OCI-LY7 (cell line): Measurements from ENCODE around the gene RABEPK.

Experiments
- CTCF ChIP-seq: fragments of 200-600 bp; sonication (generic); conservative IDR thresholded peaks from 2 replicates; pipeline ENCODE4 v1.5.1; 2014; ENCODE audit warnings: mild to moderate bottlenecking, antibody characterized with exemption, low read length, moderate library complexity, mixed read lengths
- EZH2phosphoT487 ChIP-seq: fragments of 200-600 bp; sonication (generic); IDR thresholded peaks from 2 replicates; pipeline ENCODE4 v1.6.1; 2018; ENCODE audit warnings: low read depth, borderline replicate concordance, mild to moderate bottlenecking, mixed run types, antibody characterized with exemption, low read length, moderate library complexity, mixed read lengths

- TF ChIP-seq CTCF, result no peak
- TF ChIP-seq EZH2phosphoT487, result no peak
These were observed 45.9 kb downstream of the RABEPK start for GRCh38 chr9:125246261-125246667.
